K562 (cell line): ENCODE results near the gene ATP23. TPM values are rescaled to one million over a fixed set of nuclear protein-coding genes. Genes with fewer than 3 reads are reported as not detected.

Experiments
- ATAC-seq: fragments of 200-7000 bp; cut with Tn5 transposase; 3 replicates; pipeline ENCODE4 v1.9.1; 2020; ENCODE audit warnings: moderate library complexity
- BruUV-seq: library from RNA; stranded (reverse); fragments of 400-500 nt; replicated peaks from 2 replicates; lab custom pipeline; 2021; lab: Mats Ljungman, UMichigan
- CTCF ChIA-PET: fragments of 300-600 bp; formaldehyde crosslinking; extraction: SDS; loops from one replicate; lab custom pipeline; 2021; ENCODE audit warnings: low intra/inter-chr PET ratio; lab: Yijun Ruan, JAX
- POLR2A ChIA-PET: fragments of 300-600, 350-650 bp; sonication (Branson Sonifier 250); formaldehyde crosslinking; extraction: SDS; loops from one replicate; lab custom pipeline; 2021; ENCODE audit warnings: antibody characterized with exemption, inconsistent platforms; lab: Yijun Ruan, JAX
- DNase-seq, 4 experiments: peaks; one replicate each; pipeline versions ENCODE4 v3.0.0 to v3.0.0-alpha.2; 2011 to 2018; ENCODE audit warnings: low spot score in 3 of 4, mixed read lengths in 3 of 4; ENCODE audit errors: extremely low read depth in 1 of 4
- FAIRE-seq: peaks from 2 replicates; lab custom pipeline; 2011; peaks lifted over from hg19 to GRCh38; lab: Jason Lieb, UNC
- H2AFZ ChIP-seq: 2 replicates; pipeline ENCODE4 v1.6.0; 2011; ENCODE audit warnings: low read depth, low read length, control low read depth, inconsistent platforms
- H3K27ac ChIP-seq: fragments of 200-600 bp; 3 replicates; pipeline ENCODE4 v1.8.0; 2011; ENCODE audit warnings: low read depth, mild to moderate bottlenecking, control low read depth, inconsistent platforms, low read length, moderate library complexity, mixed read lengths; ENCODE audit errors: extremely low read depth
- H3K27me3 ChIP-seq, 2 experiments: fragments of 300-600 bp in 1 of 2; 2 replicates in 1 of 2; 3 replicates in 1 of 2; pipeline versions ENCODE4 v1.6.0 to v1.8.0; 2011; ENCODE audit warnings: inconsistent platforms in 2 of 2, low read length in 2 of 2, mild to moderate bottlenecking in 1 of 2, mixed read lengths in 1 of 2, moderate library complexity in 1 of 2; ENCODE audit not compliant: control insufficient read depth in 2 of 2, insufficient read depth in 2 of 2
- H3K36me3 ChIP-seq: fragments of 300-600 bp; 3 replicates; pipeline ENCODE4 v1.8.0; 2011; ENCODE audit warnings: mild to moderate bottlenecking, low read length, inconsistent platforms; ENCODE audit not compliant: control insufficient read depth, insufficient read depth
- H3K4me1 ChIP-seq, 2 experiments: fragments of 200-600 bp in 1 of 2; replicated peaks in 1 of 2; 2 replicates in 1 of 2; 3 replicates in 1 of 2; pipeline versions ENCODE4 v1.5.1 to v1.8.0; 2011; ENCODE audit warnings: inconsistent platforms in 2 of 2, low read length in 2 of 2, mild to moderate bottlenecking in 1 of 2, mixed read lengths in 1 of 2, moderate library complexity in 1 of 2; ENCODE audit not compliant: control insufficient read depth in 2 of 2, insufficient read depth in 2 of 2
- H3K4me2 ChIP-seq: 2 replicates; pipeline ENCODE4 v1.6.1; 2011; ENCODE audit warnings: low read length, control low read depth, inconsistent platforms, mixed read lengths; ENCODE audit not compliant: insufficient read depth
- H3K4me3 ChIP-seq: fragments of 200-600 bp; sonication (generic), shearing (Covaris generic); 2 replicates; pipeline ENCODE4 v1.5.1; 2016; ENCODE audit warnings: control low read depth, inconsistent platforms
- H3K79me2 ChIP-seq: fragments of 200-600 bp; 3 replicates; pipeline ENCODE4 v1.8.0; 2011; ENCODE audit warnings: low read length, inconsistent platforms; ENCODE audit not compliant: control insufficient read depth, insufficient read depth
- H3K9ac ChIP-seq, 2 experiments: 2 replicates each; pipeline versions ENCODE4 v1.6.0 to v1.6.1; 2011; ENCODE audit warnings: low read depth in 2 of 2, low read length in 2 of 2, control low read depth in 1 of 2, inconsistent platforms in 1 of 2, mild to moderate bottlenecking in 1 of 2, mixed read lengths in 1 of 2; ENCODE audit not compliant: insufficient read depth in 1 of 2
- H3K9me1 ChIP-seq: one replicate; pipeline ENCODE4 v1.6.0; 2011; ENCODE audit warnings: inconsistent platforms, mild to moderate bottlenecking, low read length, moderate library complexity; ENCODE audit not compliant: control insufficient read depth, insufficient read depth
- H3K9me3 ChIP-seq: replicated peaks from 2 replicates; pipeline ENCODE4 v1.5.1; 2011; ENCODE audit warnings: low read depth, low read length, inconsistent platforms; ENCODE audit not compliant: control insufficient read depth, insufficient read depth
- H4K20me1 ChIP-seq: replicated peaks from 2 replicates; pipeline ENCODE4 v1.6.1; 2011; ENCODE audit warnings: low read length, inconsistent platforms, mixed read lengths; ENCODE audit not compliant: control insufficient read depth, insufficient read depth
- CEBPZ ChIP-seq: fragments of 150-350 bp; IDR thresholded peaks from 2 replicates; pipeline ENCODE4 v1.6.1; 2014; ENCODE audit warnings: low read depth, mild to moderate bottlenecking, low read length, borderline replicate concordance
- DMBX1 ChIP-seq: fragments of 250-450 bp; sonication (Bioruptor Pico); IDR thresholded peaks from 2 replicates; pipeline ENCODE4 v1.8.0; 2022; ENCODE audit warnings: inconsistent platforms, mild to moderate bottlenecking, moderate library complexity, borderline replicate concordance
- GTF2F1 ChIP-seq: IDR thresholded peaks from 2 replicates; pipeline ENCODE4 v1.6.1; 2011; ENCODE audit warnings: low read depth, low read length, improper control_type of control experiment
- JUND ChIP-seq, 2 experiments: IDR thresholded peaks; 2 replicates in 1 of 2; 3 replicates in 1 of 2; pipeline ENCODE4 v1.6.1; 2011; ENCODE audit warnings: borderline replicate concordance in 2 of 2, low read depth in 2 of 2, low read length in 2 of 2, improper control_type of control experiment in 1 of 2, missing biosample characterization in 1 of 2, missing genetic modification characterization in 1 of 2, missing genetic modification reagents in 1 of 2
- LCOR ChIP-seq: sonication (generic); formaldehyde crosslinking; IDR thresholded peaks from 2 replicates; pipeline ENCODE4 v1.8.0; 2022; ENCODE audit warnings: mild to moderate bottlenecking, missing genetic modification reagents
- MTA2 ChIP-seq: fragments of 450-650 bp; IDR thresholded peaks from 2 replicates; pipeline ENCODE4 v1.6.1; 2016; ENCODE audit warnings: low read depth
- MYC ChIP-seq, 2 experiments: fragments of 250-450 bp in 1 of 2; sonication (Bioruptor Pico) in 1 of 2; IDR thresholded peaks; 2 replicates each; pipeline versions ENCODE4 v1.5.1 to v1.6.1; 2012 to 2021; ENCODE audit warnings: low read depth in 2 of 2, borderline replicate concordance in 1 of 2, improper control_type of control experiment in 1 of 2, low read length in 1 of 2, mild to moderate bottlenecking in 1 of 2, moderate library complexity in 1 of 2
- NCOA2 ChIP-seq, 2 experiments: fragments of 450-650 bp; IDR thresholded peaks; 2 replicates each; pipeline ENCODE4 v1.6.1; 2018; ENCODE audit warnings: mild to moderate bottlenecking in 2 of 2, moderate library complexity in 1 of 2; ENCODE audit not compliant: partially characterized antibody in 2 of 2
- NFATC3 ChIP-seq: fragments of 450-650 bp; IDR thresholded peaks from 2 replicates; pipeline ENCODE4 v1.6.1; 2017; ENCODE audit warnings: mild to moderate bottlenecking
- SMAD1 ChIP-seq: fragments of 150-350 bp; IDR thresholded peaks from 2 replicates; pipeline ENCODE4 v1.6.1; 2014; ENCODE audit warnings: low read length, low read depth; ENCODE audit not compliant: partially characterized antibody
- SP1 ChIP-seq: sonication (generic); formaldehyde crosslinking; IDR thresholded peaks from 2 replicates; pipeline ENCODE4 v1.8.1; 2022; ENCODE audit warnings: mild to moderate bottlenecking, missing genetic modification reagents
- ZC3H8 ChIP-seq: fragments of 450-650 bp; IDR thresholded peaks from 2 replicates; pipeline ENCODE4 v1.6.1; 2017
- WGBS: fragments of 100-300 bp; shearing (Covaris generic); methylation state at CpG from one replicate; pipeline ENCODE4 v1.1.6; 2016; ENCODE audit warnings: low coverage, mixed read lengths; ENCODE audit not compliant: insufficient coverage; ENCODE audit errors: missing lambda C conversion rate; 5-methylcytosine and 5-hydroxymethylcytosine counted together
- in situ Hi-C: fragments of 300-500 bp; cut with MboI; formaldehyde crosslinking; loops from 4 replicates; pipeline ENCODE4 v1.15.0; 2018; ENCODE audit warnings: inconsistent platforms, mixed read lengths
- intact Hi-C: fragments of 100-400 bp; cut with micrococcal nuclease; formaldehyde crosslinking; loops from 2 replicates; pipeline ENCODE4 v1.14.2; 2022
- polyA plus RNA-seq, 8 experiments: library from polyadenylated mRNA; depleted of rRNA in 4 of 8; stranded (reverse) in 5 of 8; unstranded in 3 of 8; fragments of >200 nt; fragmentation: Nextera tagmentation in 2 of 8; fragmentation: Illumina TruSeq in 1 of 8; extraction: Ambion mirVana in 2 of 8; extraction: Trizol in 1 of 8; gene quantifications; 2 replicates each; pipeline versions ENCODE4 v1.2.1 to v1.2.3, GENCODE V29; 2011 to 2014; ENCODE audit warnings: inconsistent platforms in 1 of 8, missing spikeins in 1 of 8
- total RNA-seq, 7 experiments: library from RNA; depleted of rRNA in 6 of 7; stranded (reverse); fragments of >200 nt in 6 of 7; fragmentation: Illumina TruSeq in 2 of 7; extraction: Trizol in 2 of 7; gene quantifications; 2 replicates each; pipeline versions ENCODE4 v1.2.1 to v1.2.3, GENCODE V29; 2011 to 2021; ENCODE audit warnings: low replicate concordance in 1 of 7
- TF ChIP-seq, protein P1 (sequence below): fragments of 250-450 bp; sonication (Bioruptor Pico); IDR thresholded peaks from 2 replicates; pipeline ENCODE4 v1.5.0; 2020; ENCODE audit warnings: mild to moderate bottlenecking, borderline replicate concordance

The ATP23 gene
- total and polyA plus RNA-seq, 9 of the 15 experiments (the other 6 are each of a cell fraction or from before 2014, with no cell fraction given) = 8.3 to 53.7 (median 28.5) TPM

DNA sequence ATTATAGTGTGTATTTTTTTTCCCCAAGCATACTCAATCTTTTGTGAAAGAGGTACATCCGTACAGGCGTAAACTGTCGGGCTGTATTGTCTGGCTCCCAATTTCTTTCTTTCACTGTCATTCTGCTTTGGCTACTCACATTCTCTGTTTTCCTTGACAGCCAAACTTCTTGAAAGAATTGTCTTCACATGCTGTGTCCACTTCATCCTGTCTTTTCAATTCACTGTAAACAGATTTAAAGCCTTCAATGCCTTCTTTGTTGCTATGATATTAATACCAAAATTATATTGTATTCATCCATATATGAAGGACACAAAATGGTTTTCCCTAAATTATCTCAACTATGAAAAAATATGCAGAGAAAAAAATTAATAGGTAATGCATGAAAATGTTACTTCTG, 6.0 kb upstream of the ATP23 start:
- peak overlapping the region; percentile 50 for H3K4me3 ChIP-seq
- TSS peak; percentile 84 for BruUV-seq
- DNase-seq (no peak), FAIRE-seq (no peak), ATAC-seq (peak; percentile 19)
- intact Hi-C loops (no loop called here), in situ Hi-C loops (no loop called here)
- H3K9me3 ChIP-seq = no peaks in the 10 kb centered on the region
- H3K4me2 ChIP-seq = peak overlapping the region; percentile 76
- H3K4me1 ChIP-seq = peaks cover 0 to 2% of the 10 kb centered on the region in 2 experiments; a peak in 3 of 5 replicates
- no peaks in the 10 kb centered on the region for H3K27me3 ChIP-seq
- H3K9me1 ChIP-seq = no peaks in the 10 kb centered on the region
- H3K36me3 ChIP-seq = no peaks in the 10 kb centered on the region
- H3K9ac ChIP-seq = peak overlapping the region; percentile 17 to 91; a peak in 3 of 4 replicates
- POLR2A ChIA-PET = interaction anchor here (1.1 to 1.2 kb wide), 3 partner anchors 8 to 24 kb away, joined by 3 read pairs; no protein-coding TSS in a partner anchor
- H2AFZ ChIP-seq = peak overlapping the region; percentile 54; the same call in 1 of the 2 replicates
- H3K27ac ChIP-seq = peak overlapping the region; percentile 84
- no peaks in the 10 kb centered on the region for H4K20me1 ChIP-seq
- CTCF ChIA-PET = no interaction called here
- 0% methylated on average over 3 of the region's 3 CpGs for WGBS
- H3K79me2 ChIP-seq = peaks cover 28% of the 10 kb centered on the region
- TF ChIP-seq LCOR (CRISPR knock-in tag) (no peak), SP1 (CRISPR knock-in tag) (no peak), MTA2 (no peak), NFATC3 (0 out of 2 replicates have a peak, but pooled peaks have one; percentile 38), SMAD1 (no peak), NCOA2 (IDR thresholded peaks at IDR 0.05; ENCODE audit: partially characterized antibody in 2 of 2) (no peak), CEBPZ (no peak), MYC (IDR thresholded peaks at IDR 0.05; ENCODE audit: low read depth, low read length) (no peak), MYC (CRISPR knock-in tag; IDR thresholded peaks at IDR 0.05; ENCODE audit: borderline replicate concordance, low read depth) (no peak), GTF2F1 (no peak), JUND (IDR thresholded peaks at IDR 0.05; ENCODE audit: borderline replicate concordance, low read depth, low read length) (no peak), JUND (tag; IDR thresholded peaks at IDR 0.05; ENCODE audit: borderline replicate concordance, low read depth, low read length) (no peak), DMBX1 (CRISPR knock-in tag) (no peak), ZC3H8 (0 out of 2 replicates have a peak, but pooled peaks have one; percentile 47)
- TF ChIP-seq, protein P1, sequence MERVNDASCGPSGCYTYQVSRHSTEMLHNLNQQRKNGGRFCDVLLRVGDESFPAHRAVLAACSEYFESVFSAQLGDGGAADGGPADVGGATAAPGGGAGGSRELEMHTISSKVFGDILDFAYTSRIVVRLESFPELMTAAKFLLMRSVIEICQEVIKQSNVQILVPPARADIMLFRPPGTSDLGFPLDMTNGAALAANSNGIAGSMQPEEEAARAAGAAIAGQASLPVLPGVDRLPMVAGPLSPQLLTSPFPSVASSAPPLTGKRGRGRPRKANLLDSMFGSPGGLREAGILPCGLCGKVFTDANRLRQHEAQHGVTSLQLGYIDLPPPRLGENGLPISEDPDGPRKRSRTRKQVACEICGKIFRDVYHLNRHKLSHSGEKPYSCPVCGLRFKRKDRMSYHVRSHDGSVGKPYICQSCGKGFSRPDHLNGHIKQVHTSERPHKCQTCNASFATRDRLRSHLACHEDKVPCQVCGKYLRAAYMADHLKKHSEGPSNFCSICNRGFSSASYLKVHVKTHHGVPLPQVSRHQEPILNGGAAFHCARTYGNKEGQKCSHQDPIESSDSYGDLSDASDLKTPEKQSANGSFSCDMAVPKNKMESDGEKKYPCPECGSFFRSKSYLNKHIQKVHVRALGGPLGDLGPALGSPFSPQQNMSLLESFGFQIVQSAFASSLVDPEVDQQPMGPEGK = no peak
